Activated T-cell treated with anti-CD3 and anti-CD28 coated beads, Interleukin-2, amount 50 U/mL, for 24 hours (primary cell): Measurements from ENCODE around the gene FBF1.
"Not testable (repeated sequence)": the region's sequence is repeated elsewhere in the genome, so short reads cannot be mapped to it uniquely, and the experiment has no call there.

ENCODE experiments used
- DNase-seq: peaks from one replicate; pipeline ENCODE4 v3.0.0-alpha.2; 2020
- H3K27ac Mint-ChIP-seq: 2 replicates; pipeline ENCODE4 v1.8.0; 2020; ENCODE audit warnings: mild to moderate bottlenecking, mixed read lengths
- H3K27me3 Mint-ChIP-seq: 2 replicates; pipeline ENCODE4 v1.8.0; 2020; ENCODE audit warnings: mixed read lengths
- H3K36me3 Mint-ChIP-seq: 2 replicates; pipeline ENCODE4 v1.8.0; 2020; ENCODE audit warnings: low read depth, mixed read lengths
- H3K4me1 Mint-ChIP-seq: 2 replicates; pipeline ENCODE4 v1.8.0; 2020; ENCODE audit warnings: low read depth, mixed read lengths
- H3K4me3 Mint-ChIP-seq: 2 replicates; pipeline ENCODE4 v1.8.0; 2020; ENCODE audit warnings: mild to moderate bottlenecking, moderate library complexity, mixed read lengths
- H3K9me3 Mint-ChIP-seq: 2 replicates; pipeline ENCODE4 v1.8.0; 2020; ENCODE audit warnings: mixed read lengths

The FBF1 gene

DNA sequence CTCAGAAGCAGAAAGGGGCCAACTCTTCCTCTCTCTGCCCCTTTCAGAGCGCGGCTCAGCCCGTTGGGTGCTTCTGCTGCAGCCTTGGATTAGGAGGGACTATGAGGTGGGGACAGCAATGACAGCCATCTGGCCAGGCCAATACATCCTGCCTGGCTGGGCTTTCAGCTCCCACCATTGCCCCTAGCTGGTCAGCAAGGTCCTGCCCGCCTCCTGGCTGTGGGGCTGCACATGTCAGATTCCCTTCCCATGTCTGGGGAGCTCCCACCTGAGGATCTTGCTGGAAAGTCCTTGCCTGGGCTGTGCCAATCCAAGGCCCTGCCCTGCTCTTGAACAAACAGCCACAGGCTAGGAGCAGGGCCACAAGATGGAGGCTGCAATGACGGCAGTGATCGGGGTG lies 52.4 kb downstream of the FBF1 start:
- Mint-ChIP-seq H3K4me3 (no peak overlapping the region), H3K36me3 (peaks cover 40% of the 10 kb centered on the region), H3K27me3 (no peaks in the 10 kb centered on the region), H3K27ac (no peak overlapping the region), H3K4me1 (peaks cover 11% of the 10 kb centered on the region), H3K9me3 (no peaks in the 10 kb centered on the region)
- DNase-seq: no peak

DNA sequence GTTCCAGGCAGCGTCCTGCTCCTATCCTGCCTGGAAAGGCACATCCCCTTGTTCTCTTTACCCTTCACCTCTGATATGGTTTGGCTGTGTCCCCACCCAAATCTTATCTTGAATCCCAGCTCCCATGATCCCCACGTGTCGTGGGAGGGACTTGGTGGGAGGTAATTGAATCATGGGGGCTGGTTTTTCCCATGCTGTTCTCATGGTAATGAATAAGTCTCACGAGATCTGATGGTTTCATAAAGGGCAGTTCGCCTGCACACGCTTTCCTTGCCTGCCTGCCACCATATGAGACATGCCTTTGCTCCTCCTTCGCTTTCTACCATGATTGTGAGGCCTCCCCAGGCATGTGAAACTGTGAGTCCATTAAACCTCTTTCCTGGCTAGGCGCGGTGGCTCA lies 55.0 kb downstream of the FBF1 start:
- H3K4me3 Mint-ChIP-seq, DNase-seq, H3K27ac Mint-ChIP-seq, H3K27me3 Mint-ChIP-seq, H3K9me3 Mint-ChIP-seq: not testable (repeated sequence)
- Mint-ChIP-seq H3K36me3 (peaks cover 23% of the 10 kb centered on the region), H3K4me1 (peaks cover 20% of the 10 kb centered on the region)

DNA sequence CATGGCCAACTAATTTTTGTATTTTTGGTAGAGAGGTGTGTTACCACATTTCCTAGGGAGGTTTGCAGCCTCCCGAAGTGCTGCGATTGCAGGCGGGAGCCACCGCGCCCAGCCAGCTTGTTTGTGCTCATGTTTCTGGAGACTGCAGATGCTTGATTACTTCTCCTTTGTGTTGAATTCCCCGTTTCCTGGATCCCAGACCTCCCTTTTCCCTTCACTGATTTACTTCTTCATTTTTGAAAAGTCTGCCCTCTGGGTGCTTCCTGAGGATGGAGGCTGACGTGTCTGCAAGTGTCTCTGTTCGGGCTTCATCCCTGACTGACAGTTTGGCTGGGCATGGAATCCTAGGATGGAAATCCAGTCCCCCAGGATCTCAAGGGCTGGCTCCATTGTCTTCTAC lies 55.4 kb downstream of the FBF1 start:
- Mint-ChIP-seq H3K27me3 (no peaks in the 10 kb centered on the region), H3K27ac (no peak overlapping the region), H3K4me3 (no peak overlapping the region), H3K36me3 (peaks cover 20% of the 10 kb centered on the region), H3K9me3 (no peaks in the 10 kb centered on the region), H3K4me1 (peaks cover 18% of the 10 kb centered on the region)
- no peak for DNase-seq

DNA sequence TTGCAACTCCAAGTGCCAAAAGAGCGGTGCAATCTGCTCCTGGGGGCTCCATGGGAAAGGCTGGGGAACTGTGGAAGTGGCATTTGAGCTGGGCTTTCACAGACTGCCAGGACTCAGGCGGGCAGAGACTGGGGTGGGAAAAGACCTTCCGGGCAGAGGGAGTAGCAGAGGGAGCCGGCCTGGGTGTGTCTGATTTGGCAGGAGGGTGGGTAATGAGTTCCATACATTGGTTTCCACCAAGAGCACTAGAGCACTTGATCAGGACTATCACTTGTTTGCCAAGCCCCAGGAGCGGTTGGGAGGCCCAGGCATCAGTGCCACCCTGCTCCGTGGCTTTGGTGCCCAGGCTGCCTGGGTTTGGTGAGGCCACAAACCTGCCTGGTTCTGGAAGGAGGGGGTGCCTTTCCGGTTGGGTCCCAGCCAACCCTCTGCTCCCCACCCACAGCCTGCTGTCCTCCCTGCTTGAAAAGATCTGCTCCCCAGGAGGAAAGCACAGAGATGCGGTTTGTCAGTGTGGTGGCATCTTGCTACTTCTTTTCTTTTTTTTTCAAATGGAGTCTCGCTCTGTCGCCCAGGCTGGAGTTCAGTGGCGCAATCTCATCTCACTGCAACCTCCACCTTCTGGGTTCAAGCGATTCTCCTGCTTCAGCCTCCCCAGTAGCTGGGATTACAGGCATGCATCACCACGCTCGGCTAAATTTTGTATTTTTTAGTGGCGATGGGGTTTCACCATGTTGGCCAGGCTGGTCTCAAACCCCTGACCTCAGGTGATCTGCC lies 59.0 kb downstream of the FBF1 start:
- Mint-ChIP-seq H3K27me3 (peaks cover 3% of the 10 kb centered on the region), H3K4me1 (peaks cover 21% of the 10 kb centered on the region), H3K36me3 (peaks cover 7% of the 10 kb centered on the region), H3K4me3 (no peak overlapping the region), H3K27ac (no peak overlapping the region), H3K9me3 (no peaks in the 10 kb centered on the region)
- no peak for DNase-seq

DNA sequence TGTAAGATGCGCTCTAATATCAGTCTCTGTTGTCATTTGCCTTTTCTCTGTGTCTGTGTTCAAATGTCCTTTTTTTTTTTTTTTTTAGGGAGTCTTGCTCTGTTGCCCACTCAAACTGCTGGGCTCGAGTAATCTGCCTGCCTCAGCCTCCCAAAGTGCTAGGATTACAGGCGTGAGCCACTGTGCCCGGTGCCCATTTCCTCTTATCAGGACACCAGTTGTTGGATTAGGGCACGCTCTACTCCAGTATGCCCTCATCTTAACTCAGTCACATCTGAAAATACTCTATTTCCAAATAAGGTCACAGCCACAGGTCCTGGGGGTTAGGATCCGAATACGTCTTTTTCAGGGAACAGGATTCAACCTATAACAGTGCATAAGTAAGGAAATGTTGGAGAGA lies 60.6 kb downstream of the FBF1 start:
- Mint-ChIP-seq H3K4me3 (peak overlapping the region; percentile 15), H3K27ac (no peak overlapping the region), H3K36me3 (peaks cover 18% of the 10 kb centered on the region), H3K27me3 (peaks cover 3% of the 10 kb centered on the region), H3K9me3 (no peaks in the 10 kb centered on the region), H3K4me1 (peaks cover 37% of the 10 kb centered on the region)
- no peak for DNase-seq

DNA sequence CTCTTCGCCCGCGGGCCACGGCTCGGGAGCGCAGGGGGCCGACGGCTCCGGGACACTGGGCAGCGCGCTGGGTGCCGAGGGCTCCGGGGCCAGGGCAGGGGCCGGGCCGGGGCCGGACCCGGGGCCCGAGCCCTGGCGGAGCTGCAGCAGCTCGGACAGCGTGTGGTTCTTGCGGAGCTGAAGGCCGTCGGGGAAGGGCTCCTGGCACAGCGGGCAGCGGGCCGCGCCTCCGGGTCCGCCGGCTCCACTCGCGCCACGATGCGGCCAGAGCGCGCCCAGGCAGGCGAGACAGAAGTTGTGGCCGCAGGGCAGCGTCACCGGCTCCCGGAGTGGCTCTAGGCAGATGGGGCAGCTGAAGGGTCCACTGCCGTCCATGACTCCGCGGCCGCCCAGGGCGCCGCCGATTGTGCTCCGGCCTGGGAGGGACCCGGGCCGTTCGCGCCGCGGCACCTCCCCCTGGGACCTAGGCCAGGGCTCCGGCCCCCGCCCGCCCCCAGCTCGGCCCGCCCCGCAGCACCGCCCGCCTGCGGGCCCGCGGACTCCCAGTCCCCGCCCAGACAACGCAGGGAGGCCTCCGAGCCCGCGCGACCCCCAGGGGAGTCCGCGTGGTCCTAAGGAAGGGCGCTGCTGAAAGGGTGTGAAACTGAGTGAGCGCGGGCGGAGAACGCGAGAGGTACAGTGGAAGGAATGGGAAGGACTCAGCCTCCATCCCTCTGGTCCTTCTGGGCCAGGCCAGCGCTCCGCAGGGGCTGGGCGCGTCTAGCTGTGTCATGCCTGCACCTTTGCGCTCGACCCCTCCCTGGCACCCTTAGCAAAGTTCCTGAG lies 62.5 kb downstream of the FBF1 start, which contains the start of gene TRIM47:
Gene TRIM47 (minus strand): TSS at position 408 of the 825 bp plus-strand sequence. CDS start 33 bp downstream, at position 375.
- DNase-seq: peak; percentile 56
- Mint-ChIP-seq H3K36me3 (peaks cover 25% of the 10 kb centered on the region), H3K27ac (peak within 1 kb of the TSS; percentile 88), H3K27me3 (peaks cover 3% of the 10 kb centered on the region), H3K4me1 (peaks cover 43% of the 10 kb centered on the region), H3K9me3 (no peaks in the 10 kb centered on the region), H3K4me3 (peak within 1 kb of the TSS; percentile 84)

DNA sequence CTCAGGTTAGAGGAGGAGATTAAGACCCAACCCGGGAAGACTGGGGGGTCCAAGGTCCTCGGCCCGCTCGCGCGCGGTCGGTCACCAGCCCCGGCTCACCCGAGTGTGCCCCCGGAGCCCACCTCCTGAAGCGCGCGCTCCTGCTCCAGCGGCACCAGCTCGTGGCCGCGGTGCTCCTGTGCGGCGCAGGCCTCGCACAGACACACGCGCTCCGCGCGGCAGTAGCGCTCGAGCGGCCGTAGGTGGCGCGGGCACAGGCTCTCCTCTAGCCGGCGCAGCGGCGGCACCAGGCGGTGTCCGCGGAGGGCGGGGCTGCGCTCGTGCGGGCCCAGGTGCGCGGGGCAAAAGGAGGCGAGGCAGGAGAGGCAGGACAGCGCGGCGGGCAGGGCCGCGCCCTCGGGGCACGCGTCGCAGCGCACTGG lies 63.1 kb downstream of the FBF1 start:
- Mint-ChIP-seq H3K36me3 (peaks cover 25% of the 10 kb centered on the region), H3K9me3 (no peaks in the 10 kb centered on the region), H3K27ac (peak overlapping the region; percentile 88), H3K27me3 (peaks cover 3% of the 10 kb centered on the region), H3K4me1 (peaks cover 47% of the 10 kb centered on the region), H3K4me3 (peak overlapping the region; percentile 84)
- peak; percentile 82 for DNase-seq

DNA sequence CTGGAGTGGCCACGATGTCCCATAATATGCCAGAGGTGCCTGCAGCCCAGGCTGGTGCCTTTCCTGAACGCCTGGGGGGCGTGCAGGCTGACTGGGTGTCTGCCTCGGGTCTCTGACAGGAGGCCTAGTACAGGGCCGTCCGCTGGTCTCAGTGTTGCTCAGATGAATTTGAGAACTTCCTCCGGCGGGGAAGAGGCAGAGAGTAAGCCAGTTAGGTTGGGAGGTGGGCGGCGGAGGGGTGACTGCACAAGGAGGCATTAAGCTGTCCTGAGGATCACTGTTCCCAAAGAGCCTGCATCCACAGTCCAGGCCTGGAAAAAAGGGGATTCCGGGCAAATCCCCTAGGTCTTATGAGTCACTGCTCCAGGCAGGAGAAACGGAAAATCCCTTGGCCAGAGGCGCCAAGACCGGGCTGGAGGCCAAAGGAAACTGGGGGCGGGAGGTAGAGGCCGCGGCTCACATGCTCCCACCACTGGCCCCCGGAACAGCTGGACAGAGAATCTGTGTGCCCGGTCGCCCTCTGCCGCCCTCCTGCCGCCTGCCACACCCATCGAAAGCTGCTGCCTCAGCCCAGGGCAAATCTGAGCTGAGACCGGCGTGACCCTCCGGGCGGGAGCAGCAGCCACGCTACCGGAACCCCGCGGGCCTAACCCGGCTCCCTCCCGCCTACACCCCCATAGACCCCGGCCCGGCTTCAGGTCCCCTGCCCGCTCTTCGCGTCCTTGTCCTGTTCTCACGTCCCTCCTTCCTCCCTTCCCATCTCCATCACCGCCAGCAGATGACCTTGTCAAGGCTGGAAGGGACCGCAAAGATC lies 63.7 kb downstream of the FBF1 start:
- H3K36me3 Mint-ChIP-seq: peaks cover 25% of the 10 kb centered on the region
- peaks cover 3% of the 10 kb centered on the region for H3K27me3 Mint-ChIP-seq
- H3K27ac Mint-ChIP-seq: peak overlapping the region; percentile 88
- peak overlapping the region; percentile 84 for H3K4me3 Mint-ChIP-seq
- peak; percentile 71 for DNase-seq
- H3K4me1 Mint-ChIP-seq: peaks cover 50% of the 10 kb centered on the region
- no peaks in the 10 kb centered on the region for H3K9me3 Mint-ChIP-seq

DNA sequence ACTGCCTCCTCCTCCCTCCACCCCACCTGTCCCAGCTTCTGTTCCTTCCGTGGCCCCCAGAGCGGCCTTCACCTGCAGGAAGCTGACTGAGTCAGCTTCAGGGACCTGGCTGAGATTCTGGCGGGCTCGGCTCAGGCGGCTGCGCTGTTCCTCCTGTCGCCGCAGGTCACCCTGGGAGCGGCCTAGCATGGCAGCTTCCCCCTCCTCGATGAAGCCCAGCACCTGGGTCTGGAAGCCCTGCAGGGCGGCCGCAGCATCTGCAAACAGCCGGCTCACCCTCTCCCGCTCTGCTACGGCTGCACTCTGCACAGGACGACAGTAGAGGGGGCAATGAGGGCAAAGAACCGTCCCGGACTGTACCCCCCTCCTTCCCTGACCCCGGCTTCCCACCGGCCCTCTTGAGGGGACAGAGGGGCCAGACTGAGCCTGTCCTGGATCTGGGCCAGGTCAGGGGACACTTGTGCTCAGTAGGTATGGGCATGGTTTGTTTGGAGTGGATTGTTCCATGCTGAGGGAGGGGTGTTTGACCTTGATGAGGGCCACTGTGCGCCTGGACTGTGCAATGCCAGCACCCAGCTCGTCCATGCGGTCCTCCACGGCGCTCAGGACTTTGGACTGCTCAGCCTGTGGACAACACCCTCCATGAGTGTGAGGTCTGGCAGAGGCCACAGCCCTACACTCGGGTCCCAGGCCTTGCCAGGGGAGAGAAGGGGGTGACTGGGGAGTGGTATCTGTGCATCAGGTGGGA lies 64.5 kb downstream of the FBF1 start:
- Mint-ChIP-seq H3K9me3 (no peaks in the 10 kb centered on the region), H3K36me3 (peaks cover 25% of the 10 kb centered on the region), H3K27ac (peak overlapping the region; percentile 88), H3K4me1 (peaks cover 43% of the 10 kb centered on the region), H3K27me3 (peaks cover 3% of the 10 kb centered on the region), H3K4me3 (peak overlapping the region; percentile 84)
- peak; percentile 79 for DNase-seq

DNA sequence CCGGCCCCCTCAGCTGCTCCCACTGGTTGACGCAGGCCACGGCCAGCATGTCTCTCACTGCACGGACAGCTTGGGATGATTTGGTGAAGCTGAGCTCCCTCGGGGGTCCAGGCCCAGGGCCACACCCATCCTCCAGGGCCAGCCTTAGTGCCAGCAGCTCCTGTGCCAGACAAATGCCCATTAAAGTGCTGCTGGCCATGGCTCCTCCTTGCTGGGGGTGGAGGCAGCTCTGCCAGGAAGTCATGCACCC lies 65.0 kb downstream of the FBF1 start:
- H3K36me3 Mint-ChIP-seq: peaks cover 25% of the 10 kb centered on the region
- no peak for DNase-seq
- H3K9me3 Mint-ChIP-seq: no peaks in the 10 kb centered on the region
- H3K4me3 Mint-ChIP-seq: peak overlapping the region; percentile 84
- peaks cover 43% of the 10 kb centered on the region for H3K4me1 Mint-ChIP-seq
- H3K27ac Mint-ChIP-seq: peak overlapping the region; percentile 88
- H3K27me3 Mint-ChIP-seq: peaks cover 3% of the 10 kb centered on the region

DNA sequence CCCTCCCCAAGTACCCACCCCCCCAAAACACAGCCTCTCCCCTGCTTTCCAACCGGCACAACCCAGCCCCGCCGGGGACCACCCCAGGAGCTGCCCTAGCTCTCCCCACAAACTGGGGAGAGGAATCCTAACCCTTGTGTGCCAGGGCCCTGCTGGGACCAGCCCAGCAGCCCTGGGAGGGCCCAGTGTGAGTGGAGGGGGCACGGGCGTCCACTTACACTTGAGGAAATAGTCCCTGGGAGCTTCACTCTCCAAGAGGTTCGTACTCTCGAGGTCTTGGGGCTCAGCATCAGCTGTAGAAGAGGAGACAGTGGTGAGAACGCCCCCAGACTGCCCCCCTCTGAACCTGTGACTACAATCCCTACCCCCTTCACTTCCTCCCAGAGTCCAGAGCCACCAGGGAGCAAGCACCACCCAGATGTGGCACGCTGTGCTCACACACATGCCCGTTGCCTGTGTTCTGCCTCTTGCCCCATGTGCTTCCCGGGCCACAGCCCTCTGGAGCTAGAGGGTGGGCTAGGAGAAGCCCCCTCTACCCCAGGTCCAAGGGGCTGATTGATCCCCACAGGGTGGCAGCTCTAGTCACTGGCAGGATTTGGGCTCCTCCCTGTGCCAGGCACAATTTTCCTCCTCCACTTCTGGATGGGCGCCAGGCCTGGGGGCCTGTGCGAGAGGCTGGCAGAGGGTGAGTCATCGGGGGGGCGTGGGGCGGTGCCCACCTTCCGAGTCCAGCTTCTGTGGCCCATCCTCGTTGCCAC lies 65.5 kb downstream of the FBF1 start:
- peak overlapping the region; percentile 88 for H3K27ac Mint-ChIP-seq
- H3K4me3 Mint-ChIP-seq: peak overlapping the region; percentile 84
- H3K4me1 Mint-ChIP-seq: peaks cover 43% of the 10 kb centered on the region
- no peaks in the 10 kb centered on the region for H3K9me3 Mint-ChIP-seq
- H3K27me3 Mint-ChIP-seq: peaks cover 3% of the 10 kb centered on the region
- peaks cover 25% of the 10 kb centered on the region for H3K36me3 Mint-ChIP-seq
- no peak for DNase-seq

DNA sequence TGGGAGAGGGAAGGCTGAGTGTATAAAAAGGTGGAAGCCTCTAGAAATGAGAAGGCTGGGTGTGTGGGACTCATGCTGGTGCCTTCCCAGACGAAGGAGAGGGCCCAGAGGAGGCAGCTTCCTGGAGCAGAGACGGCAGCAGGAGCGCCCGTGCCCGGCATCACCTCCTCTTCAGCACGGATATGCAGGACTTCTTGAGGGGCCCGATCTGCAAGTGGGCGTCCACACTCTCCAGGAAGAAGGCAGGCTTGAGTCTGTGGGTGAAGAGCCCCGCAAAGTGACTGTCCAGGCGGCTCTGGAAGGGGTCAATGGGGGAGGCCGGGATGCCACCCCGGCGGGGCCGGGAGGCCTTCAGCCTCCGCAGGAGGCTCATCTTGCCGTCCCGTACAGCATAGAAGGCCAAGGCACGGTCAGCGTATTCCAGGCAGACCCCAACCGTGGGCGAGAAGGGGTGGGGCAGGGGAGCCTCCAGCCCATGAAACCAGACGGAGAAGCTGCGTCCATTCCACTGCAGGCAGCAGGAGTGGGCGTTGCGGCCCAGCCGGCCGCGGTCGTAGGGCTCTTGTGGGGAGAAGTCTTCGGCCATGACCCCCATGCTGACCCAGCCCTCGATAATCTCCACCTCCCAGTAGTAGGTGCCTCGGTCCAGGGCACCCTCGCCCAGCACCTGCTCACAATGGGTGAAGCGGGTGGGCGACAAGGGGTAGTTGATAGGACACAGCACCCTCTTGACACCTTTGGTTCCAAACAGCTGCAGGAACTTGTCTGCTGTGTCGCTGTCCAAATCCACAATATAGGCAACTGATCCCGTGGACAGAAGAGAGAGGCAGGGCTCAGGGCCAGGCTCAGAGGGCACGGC lies 66.3 kb downstream of the FBF1 start:
- Mint-ChIP-seq H3K36me3 (peaks cover 25% of the 10 kb centered on the region), H3K27me3 (no peaks in the 10 kb centered on the region), H3K27ac (peak overlapping the region; percentile 37), H3K4me1 (peaks cover 43% of the 10 kb centered on the region), H3K4me3 (no peak overlapping the region), H3K9me3 (no peaks in the 10 kb centered on the region)
- no peak for DNase-seq
